ENCODE measurements around the gene C1orf198.

The C1orf198 gene

GRCh38 chr1:230842801-230843200, 25.5 kb downstream of the C1orf198 start:
- no peaks in the 10 kb centered on the region for H3K9me3 ChIP-seq (ENCODE audit: control insufficient read depth, insufficient read depth, low read length)
- H4K20me1 ChIP-seq (ENCODE audit: control insufficient read depth, insufficient read depth, low read depth, low read length): no peaks in the 10 kb centered on the region
- H3K4me3 ChIP-seq (ENCODE audit: low read length): no peak overlapping the region
- H3K4me2 ChIP-seq (ENCODE audit: low read length): no peak overlapping the region
- H3K27me3 ChIP-seq (ENCODE audit: control insufficient read depth, low read length): no peaks in the 10 kb centered on the region
- H3K9me2 ChIP-seq (replicated peaks; ENCODE audit: control insufficient read depth, low read length): no peaks in the 10 kb centered on the region
- H3K79me2 ChIP-seq (ENCODE audit: control insufficient read depth, low read length): no peaks in the 10 kb centered on the region
- TF ChIP-seq EZH2phosphoT487 (IDR thresholded peaks at IDR 0.05; ENCODE audit: borderline replicate concordance, low read length): no peak
- TF ChIP-seq, protein P1, sequence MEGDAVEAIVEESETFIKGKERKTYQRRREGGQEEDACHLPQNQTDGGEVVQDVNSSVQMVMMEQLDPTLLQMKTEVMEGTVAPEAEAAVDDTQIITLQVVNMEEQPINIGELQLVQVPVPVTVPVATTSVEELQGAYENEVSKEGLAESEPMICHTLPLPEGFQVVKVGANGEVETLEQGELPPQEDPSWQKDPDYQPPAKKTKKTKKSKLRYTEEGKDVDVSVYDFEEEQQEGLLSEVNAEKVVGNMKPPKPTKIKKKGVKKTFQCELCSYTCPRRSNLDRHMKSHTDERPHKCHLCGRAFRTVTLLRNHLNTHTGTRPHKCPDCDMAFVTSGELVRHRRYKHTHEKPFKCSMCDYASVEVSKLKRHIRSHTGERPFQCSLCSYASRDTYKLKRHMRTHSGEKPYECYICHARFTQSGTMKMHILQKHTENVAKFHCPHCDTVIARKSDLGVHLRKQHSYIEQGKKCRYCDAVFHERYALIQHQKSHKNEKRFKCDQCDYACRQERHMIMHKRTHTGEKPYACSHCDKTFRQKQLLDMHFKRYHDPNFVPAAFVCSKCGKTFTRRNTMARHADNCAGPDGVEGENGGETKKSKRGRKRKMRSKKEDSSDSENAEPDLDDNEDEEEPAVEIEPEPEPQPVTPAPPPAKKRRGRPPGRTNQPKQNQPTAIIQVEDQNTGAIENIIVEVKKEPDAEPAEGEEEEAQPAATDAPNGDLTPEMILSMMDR (IDR thresholded peaks at IDR 0.05; ENCODE audit: low read depth, low read length, poor library complexity, severe bottlenecking): no peak
- no peak overlapping the region for H3K27ac ChIP-seq (ENCODE audit: low read depth, low read length)
- no peaks in the 10 kb centered on the region for H3K36me3 ChIP-seq (ENCODE audit: control insufficient read depth, low read length)
- no peaks in the 10 kb centered on the region for H3F3A ChIP-seq (ENCODE audit: control insufficient read depth, insufficient read depth)
- H3K4me1 ChIP-seq (ENCODE audit: control insufficient read depth, low read length): no peaks in the 10 kb centered on the region

GRCh38 chr1:230839173-230839572, 29.1 kb downstream of the C1orf198 start:
- Histone ChIP-seq H3K79me2 (ENCODE audit: control insufficient read depth, low read length) (no peaks in the 10 kb centered on the region), H3K9me2 (replicated peaks; ENCODE audit: control insufficient read depth, low read length) (no peaks in the 10 kb centered on the region), H3F3A (ENCODE audit: control insufficient read depth, insufficient read depth) (no peaks in the 10 kb centered on the region), H3K4me1 (ENCODE audit: control insufficient read depth, low read length) (no peaks in the 10 kb centered on the region), H3K4me2 (ENCODE audit: low read length) (no peak overlapping the region), H3K27ac (ENCODE audit: low read depth, low read length) (no peak overlapping the region), H3K9me3 (ENCODE audit: control insufficient read depth, insufficient read depth, low read length) (no peaks in the 10 kb centered on the region), H3K36me3 (ENCODE audit: control insufficient read depth, low read length) (no peaks in the 10 kb centered on the region), H3K27me3 (ENCODE audit: control insufficient read depth, low read length) (no peaks in the 10 kb centered on the region), H4K20me1 (ENCODE audit: control insufficient read depth, insufficient read depth, low read depth, low read length) (no peaks in the 10 kb centered on the region), H3K4me3 (ENCODE audit: low read length) (no peak overlapping the region)
- TF ChIP-seq, protein P1 (IDR thresholded peaks at IDR 0.05; ENCODE audit: low read depth, low read length, poor library complexity, severe bottlenecking): no peak
- TF ChIP-seq EZH2phosphoT487 (IDR thresholded peaks at IDR 0.05; ENCODE audit: borderline replicate concordance, low read length): no peak

GRCh38 chr1:230836793-230837192, 31.5 kb downstream of the C1orf198 start:
- H3K4me2 ChIP-seq (ENCODE audit: low read length): no peak overlapping the region
- no peaks in the 10 kb centered on the region for H3K9me3 ChIP-seq (ENCODE audit: control insufficient read depth, insufficient read depth, low read length)
- no peak for TF ChIP-seq EZH2phosphoT487 (IDR thresholded peaks at IDR 0.05; ENCODE audit: borderline replicate concordance, low read length)
- TF ChIP-seq, protein P1 (IDR thresholded peaks at IDR 0.05; ENCODE audit: low read depth, low read length, poor library complexity, severe bottlenecking): no peak
- H3K36me3 ChIP-seq (ENCODE audit: control insufficient read depth, low read length): no peaks in the 10 kb centered on the region
- no peaks in the 10 kb centered on the region for H3K4me1 ChIP-seq (ENCODE audit: control insufficient read depth, low read length)
- H3K27me3 ChIP-seq (ENCODE audit: control insufficient read depth, low read length): no peaks in the 10 kb centered on the region
- H3K79me2 ChIP-seq (ENCODE audit: control insufficient read depth, low read length): no peaks in the 10 kb centered on the region
- no peaks in the 10 kb centered on the region for H3K9me2 ChIP-seq (replicated peaks; ENCODE audit: control insufficient read depth, low read length)
- H4K20me1 ChIP-seq (ENCODE audit: control insufficient read depth, insufficient read depth, low read depth, low read length): no peaks in the 10 kb centered on the region
- H3K4me3 ChIP-seq (ENCODE audit: low read length): no peak overlapping the region
- no peak overlapping the region for H3K27ac ChIP-seq (ENCODE audit: low read depth, low read length)
- H3F3A ChIP-seq (ENCODE audit: control insufficient read depth, insufficient read depth): no peaks in the 10 kb centered on the region

GRCh38 chr1:230836347-230836746, 32.0 kb downstream of the C1orf198 start:
- Histone ChIP-seq H3F3A (ENCODE audit: control insufficient read depth, insufficient read depth) (no peaks in the 10 kb centered on the region), H3K4me2 (ENCODE audit: low read length) (no peak overlapping the region), H4K20me1 (ENCODE audit: control insufficient read depth, insufficient read depth, low read depth, low read length) (no peaks in the 10 kb centered on the region), H3K9me3 (ENCODE audit: control insufficient read depth, insufficient read depth, low read length) (no peaks in the 10 kb centered on the region), H3K9me2 (replicated peaks; ENCODE audit: control insufficient read depth, low read length) (no peaks in the 10 kb centered on the region), H3K27me3 (ENCODE audit: control insufficient read depth, low read length) (no peaks in the 10 kb centered on the region), H3K4me1 (ENCODE audit: control insufficient read depth, low read length) (no peaks in the 10 kb centered on the region), H3K36me3 (ENCODE audit: control insufficient read depth, low read length) (no peaks in the 10 kb centered on the region), H3K27ac (ENCODE audit: low read depth, low read length) (no peak overlapping the region), H3K79me2 (ENCODE audit: control insufficient read depth, low read length) (no peaks in the 10 kb centered on the region), H3K4me3 (ENCODE audit: low read length) (no peak overlapping the region)
- TF ChIP-seq, protein P1 (IDR thresholded peaks at IDR 0.05; ENCODE audit: low read depth, low read length, poor library complexity, severe bottlenecking): no peak
- TF ChIP-seq EZH2phosphoT487 (IDR thresholded peaks at IDR 0.05; ENCODE audit: borderline replicate concordance, low read length): no peak
